A673 (cell line): Measurements from ENCODE around the gene UBE3B. TPM values are rescaled to one million over a fixed set of nuclear protein-coding genes. Genes with fewer than 3 reads are reported as not detected.

Source experiments
- BruUV-seq: library from RNA; stranded (reverse); fragments of 400-500 nt; replicated peaks from 2 replicates; lab custom pipeline; 2021; lab: Mats Ljungman, UMichigan
- CTCF ChIA-PET: fragments of 300-600 bp; sonication (Branson Sonifier 250); formaldehyde crosslinking; loops from one replicate; lab custom pipeline; 2022; ENCODE audit warnings: antibody characterized with exemption; lab: Charles Lee
- POLR2A ChIA-PET: fragments of 300-600 bp; sonication (Branson Sonifier 250); formaldehyde crosslinking; loops from one replicate; lab custom pipeline; 2022; ENCODE audit warnings: antibody characterized with exemption; ENCODE audit not compliant: low non-redundant PET; lab: Charles Lee
- DNase-seq: peaks from one replicate; pipeline ENCODE4 v3.0.0-alpha.2; 2015; ENCODE audit warnings: low spot score
- H3K27ac ChIP-seq: fragments of 200-600 bp; sonication (generic); 2 replicates; pipeline ENCODE4 v1.5.1; 2016; ENCODE audit warnings: mixed run types, low read depth, mild to moderate bottlenecking, mixed read lengths, antibody characterized with exemption, low read length; ENCODE audit not compliant: poor library complexity, severe bottlenecking
- H3K27me3 ChIP-seq: fragments of 200-600 bp; sonication (generic); replicated peaks from 2 replicates; pipeline ENCODE4 v1.6.1; 2017; ENCODE audit warnings: mixed run types, low read depth, mild to moderate bottlenecking, mixed read lengths, antibody characterized with exemption, low read length; ENCODE audit not compliant: insufficient read depth, poor library complexity
- H3K36me3 ChIP-seq: fragments of 200-600 bp; sonication (generic); 2 replicates; pipeline ENCODE4 v1.6.1; 2016; ENCODE audit warnings: mixed run types, mild to moderate bottlenecking, mixed read lengths, antibody characterized with exemption, low read length; ENCODE audit not compliant: insufficient read depth, poor library complexity, severe bottlenecking
- H3K4me1 ChIP-seq: fragments of 200-600 bp; sonication (generic); 2 replicates; pipeline ENCODE4 v1.6.1; 2017; ENCODE audit warnings: mixed run types, mild to moderate bottlenecking, mixed read lengths, antibody characterized with exemption, low read length; ENCODE audit not compliant: insufficient read depth, poor library complexity, severe bottlenecking
- H3K4me3 ChIP-seq: fragments of 200-600 bp; sonication (generic); 2 replicates; pipeline ENCODE4 v1.5.1; 2016; ENCODE audit warnings: low read depth, mixed run types, mild to moderate bottlenecking, mixed read lengths, low read length; ENCODE audit not compliant: poor library complexity, severe bottlenecking
- H3K9me3 ChIP-seq: fragments of 200-600 bp; sonication (generic); 2 replicates; pipeline ENCODE4 v1.6.1; 2016; ENCODE audit warnings: mixed run types, low read depth, mild to moderate bottlenecking, mixed read lengths, antibody characterized with exemption, low read length; ENCODE audit not compliant: poor library complexity, severe bottlenecking
- EZH2 ChIP-seq: fragments of 200-600 bp; sonication (generic); IDR thresholded peaks from 2 replicates; pipeline ENCODE4 v1.6.1; 2017; ENCODE audit warnings: borderline replicate concordance, low read depth, mild to moderate bottlenecking, mixed read lengths, antibody characterized with exemption, low read length; ENCODE audit not compliant: poor library complexity, severe bottlenecking
- intact Hi-C: fragments of 100-400 bp; cut with micrococcal nuclease; formaldehyde crosslinking; loops from one replicate; pipeline ENCODE4 v1.10.0; 2022; ENCODE audit not compliant: unreplicated experiment
- total RNA-seq: library from RNA; stranded (reverse); gene quantifications from 2 replicates; pipeline ENCODE4 v1.2.3, GENCODE V29; 2021
- TF ChIP-seq, protein P1 (sequence below): fragments of 300-800, 200-600 bp; sonication (generic); conservative IDR thresholded peaks from 2 replicates; pipeline ENCODE4 v1.5.1; 2017; ENCODE audit warnings: low read depth, mild to moderate bottlenecking, antibody characterized with exemption, low read length, moderate library complexity, mixed read lengths

Gene UBE3B
- total RNA-seq, 1 experiment from 2014 or later: 29.2 TPM

DNA sequence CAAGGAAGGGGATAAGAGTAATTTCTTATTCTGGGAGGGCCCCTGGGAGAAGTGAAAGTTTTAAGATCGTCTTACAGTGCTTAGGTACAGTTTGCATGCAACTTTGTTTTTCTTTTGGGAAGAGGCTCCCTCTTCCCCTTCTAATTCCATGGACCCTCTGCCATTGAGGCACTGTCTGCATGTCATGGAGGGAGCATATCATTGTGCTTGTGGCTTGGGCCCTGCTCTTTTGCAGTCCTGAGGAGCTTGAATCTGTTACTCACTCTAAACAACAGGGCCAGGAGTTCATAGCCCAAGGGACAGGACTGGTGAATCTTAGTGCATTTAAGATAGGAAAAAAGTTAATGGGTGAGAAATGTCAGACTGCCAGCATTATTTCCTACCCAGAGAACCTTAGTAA is 2.3 kb downstream of the UBE3B start:
- Histone ChIP-seq H3K4me1 (peaks cover 17% of the 10 kb centered on the region), H3K27ac (no peak overlapping the region), H3K9me3 (no peaks in the 10 kb centered on the region), H3K36me3 (peaks cover 13% of the 10 kb centered on the region), H3K4me3 (no peak overlapping the region), H3K27me3 (no peaks in the 10 kb centered on the region)
- no peak for TF ChIP-seq EZH2
- TF ChIP-seq, protein P1, sequence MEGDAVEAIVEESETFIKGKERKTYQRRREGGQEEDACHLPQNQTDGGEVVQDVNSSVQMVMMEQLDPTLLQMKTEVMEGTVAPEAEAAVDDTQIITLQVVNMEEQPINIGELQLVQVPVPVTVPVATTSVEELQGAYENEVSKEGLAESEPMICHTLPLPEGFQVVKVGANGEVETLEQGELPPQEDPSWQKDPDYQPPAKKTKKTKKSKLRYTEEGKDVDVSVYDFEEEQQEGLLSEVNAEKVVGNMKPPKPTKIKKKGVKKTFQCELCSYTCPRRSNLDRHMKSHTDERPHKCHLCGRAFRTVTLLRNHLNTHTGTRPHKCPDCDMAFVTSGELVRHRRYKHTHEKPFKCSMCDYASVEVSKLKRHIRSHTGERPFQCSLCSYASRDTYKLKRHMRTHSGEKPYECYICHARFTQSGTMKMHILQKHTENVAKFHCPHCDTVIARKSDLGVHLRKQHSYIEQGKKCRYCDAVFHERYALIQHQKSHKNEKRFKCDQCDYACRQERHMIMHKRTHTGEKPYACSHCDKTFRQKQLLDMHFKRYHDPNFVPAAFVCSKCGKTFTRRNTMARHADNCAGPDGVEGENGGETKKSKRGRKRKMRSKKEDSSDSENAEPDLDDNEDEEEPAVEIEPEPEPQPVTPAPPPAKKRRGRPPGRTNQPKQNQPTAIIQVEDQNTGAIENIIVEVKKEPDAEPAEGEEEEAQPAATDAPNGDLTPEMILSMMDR: no peak
- intact Hi-C loops: loop anchor here (5.0 kb wide), 1 partner anchor 47 kb away; no protein-coding TSS in a partner anchor
- BruUV-seq: no TSS peak
- ChIA-PET POLR2A (no interaction called here), CTCF (no interaction called here)
- DNase-seq: no peak

DNA sequence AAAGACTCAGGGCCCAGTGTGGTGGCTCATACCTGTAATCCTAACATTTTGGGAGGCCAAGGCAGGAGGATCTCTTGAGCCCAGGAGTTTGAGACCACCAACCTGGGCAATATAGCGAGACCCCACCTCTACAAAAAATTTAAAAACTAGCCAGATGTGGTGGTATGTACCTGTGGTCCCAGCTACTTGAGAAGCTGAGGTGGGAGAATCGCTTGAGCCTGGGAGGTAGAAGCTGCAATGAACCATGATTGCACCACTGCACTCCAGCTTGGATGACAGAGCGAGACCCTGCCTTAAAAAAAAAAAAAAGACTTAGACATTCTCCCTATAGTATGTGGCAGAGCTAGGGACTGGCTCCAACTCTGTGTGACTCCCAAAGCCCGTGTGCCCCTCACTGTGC is 2.9 kb downstream of the UBE3B start:
- ChIA-PET POLR2A (no interaction called here), CTCF (no interaction called here)
- BruUV-seq: no TSS peak
- Histone ChIP-seq H3K4me3 (no peak overlapping the region), H3K27ac (no peak overlapping the region), H3K9me3 (no peaks in the 10 kb centered on the region), H3K4me1 (peaks cover 16% of the 10 kb centered on the region), H3K36me3 (peaks cover 19% of the 10 kb centered on the region), H3K27me3 (no peaks in the 10 kb centered on the region)
- no peak for DNase-seq
- intact Hi-C loops: no loop called here
- no peak for TF ChIP-seq EZH2
- TF ChIP-seq, protein P1: no peak

DNA sequence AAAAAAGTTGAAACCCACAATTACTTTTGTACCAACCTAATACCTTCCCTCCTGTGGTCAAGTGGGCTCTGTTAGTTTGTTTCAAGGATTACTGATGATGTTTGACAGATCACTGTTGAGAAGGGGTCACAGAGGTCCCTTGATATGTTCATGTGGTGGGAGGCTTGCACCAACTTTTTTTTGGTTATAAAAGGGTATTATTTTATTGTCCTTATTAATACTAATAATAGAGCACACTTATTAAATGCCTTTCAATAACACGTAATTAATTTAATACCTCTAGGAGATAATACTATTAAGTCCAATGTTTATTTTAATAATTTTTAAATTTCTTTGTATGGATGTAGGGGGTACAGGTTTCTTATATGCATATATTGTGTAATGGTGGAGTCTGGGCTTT is 4.4 kb downstream of the UBE3B start:
- Histone ChIP-seq H3K4me3 (no peak overlapping the region), H3K27ac (no peak overlapping the region), H3K9me3 (no peaks in the 10 kb centered on the region), H3K27me3 (no peaks in the 10 kb centered on the region), H3K4me1 (peaks cover 7% of the 10 kb centered on the region), H3K36me3 (peaks cover 34% of the 10 kb centered on the region)
- no TSS peak for BruUV-seq
- ChIA-PET POLR2A (no interaction called here), CTCF (no interaction called here)
- TF ChIP-seq EZH2: no peak
- TF ChIP-seq, protein P1: no peak
- intact Hi-C loops: no loop called here
- no peak for DNase-seq
